Activated CD4-positive, alpha-beta T cell treated with anti-CD3 and anti-CD28 coated beads, Interleukin-2, amount 10 ng/mL, durations not matched to agents 7 days and 5 days (primary cell): Measurements from ENCODE around the gene C1orf21. TPM values are rescaled to one million over a fixed set of nuclear protein-coding genes. Genes with fewer than 3 reads are reported as not detected.

ENCODE experiments used
- CTCF ChIA-PET: fragments of 350-600 bp; sonication (Branson Sonifier 250); formaldehyde crosslinking; loops from one replicate; lab custom pipeline; 2021; ENCODE audit warnings: antibody characterized with exemption; lab: Charles Lee
- POLR2A ChIA-PET: fragments of 350-600 bp; sonication (Branson Sonifier 250); formaldehyde crosslinking; loops from one replicate; lab custom pipeline; 2021; ENCODE audit warnings: antibody characterized with exemption; lab: Charles Lee
- DNase-seq: peaks from one replicate; pipeline ENCODE4 v3.0.0-alpha.2; 2020
- H3K27ac Mint-ChIP-seq: one replicate; pipeline ENCODE4 v1.8.0; 2021; ENCODE audit warnings: mild to moderate bottlenecking, moderate library complexity, mixed read lengths
- H3K27me3 Mint-ChIP-seq: one replicate; pipeline ENCODE4 v1.8.0; 2021; ENCODE audit warnings: mixed read lengths
- H3K36me3 Mint-ChIP-seq: one replicate; pipeline ENCODE4 v1.8.0; 2021; ENCODE audit warnings: low read depth, mixed read lengths
- H3K4me1 Mint-ChIP-seq: one replicate; pipeline ENCODE4 v1.8.0; 2021; ENCODE audit warnings: mixed read lengths
- H3K4me3 Mint-ChIP-seq: one replicate; pipeline ENCODE4 v1.8.0; 2021; ENCODE audit warnings: mild to moderate bottlenecking, moderate library complexity, mixed read lengths
- H3K9me3 Mint-ChIP-seq: one replicate; pipeline ENCODE4 v1.8.0; 2021; ENCODE audit warnings: mixed read lengths
- total RNA-seq, 2 experiments: library from RNA; stranded (reverse); gene quantifications; one replicate each; pipeline ENCODE4 v1.2.3, GENCODE V29; 2021

C1orf21 gene
- total RNA-seq, 2 experiments from 2014 or later = 7.4 to 8.1 TPM

- no peaks in the 10 kb centered on the region for H3K9me3 Mint-ChIP-seq
- peaks cover 6% of the 10 kb centered on the region for H3K27me3 Mint-ChIP-seq
- ChIA-PET POLR2A (no interaction called here), CTCF (no interaction called here)
- H3K27ac Mint-ChIP-seq = no peak overlapping the region
- no peaks in the 10 kb centered on the region for H3K36me3 Mint-ChIP-seq
- no peak for DNase-seq
- H3K4me3 Mint-ChIP-seq = no peak overlapping the region
- H3K4me1 Mint-ChIP-seq = no peaks in the 10 kb centered on the region
Measured at GRCh38 chr1:184531296-184531695, 144.5 kb downstream of the C1orf21 start.

DNA sequence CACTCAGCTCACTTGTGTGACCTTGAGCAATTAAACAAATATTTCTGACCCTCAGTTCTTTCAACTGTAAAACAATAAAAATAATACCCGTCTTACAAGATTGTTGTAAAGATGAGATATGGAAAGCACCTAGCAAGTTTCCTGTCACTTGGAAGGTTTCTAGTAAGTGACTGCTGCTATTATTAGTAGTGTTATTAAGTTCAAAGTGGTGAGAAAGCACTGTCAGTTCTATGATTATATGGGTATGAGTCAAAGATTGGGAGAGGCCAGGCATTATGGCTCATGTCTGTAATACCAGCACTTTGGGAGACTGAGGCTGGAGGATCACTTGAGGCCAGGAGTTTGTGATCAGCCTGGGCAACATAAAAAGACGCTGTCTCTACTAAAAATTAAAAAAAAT, 145.4 kb downstream of the C1orf21 start:
- H3K27me3 Mint-ChIP-seq = peaks cover 6% of the 10 kb centered on the region

DNA sequence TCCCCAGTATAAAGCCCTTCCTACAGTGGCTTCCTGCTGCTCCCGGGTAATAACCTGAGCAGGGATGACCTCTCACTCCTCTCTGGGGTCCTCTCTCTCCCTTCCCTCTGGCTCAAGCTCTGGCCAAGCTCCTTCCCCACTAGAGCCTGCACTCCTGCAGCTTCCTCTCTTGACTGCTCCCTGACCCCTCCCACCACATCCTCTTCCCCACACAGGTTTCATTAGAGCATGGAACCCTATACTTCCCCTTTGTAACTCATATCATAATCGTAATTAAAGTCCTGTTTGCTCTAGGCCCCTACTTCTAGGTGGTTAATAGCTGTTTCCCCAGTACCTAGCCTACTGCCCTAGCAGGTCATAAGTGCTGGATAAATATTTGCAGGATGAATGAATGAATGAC, 146.2 kb downstream of the C1orf21 start:
- Mint-ChIP-seq H3K27me3 (peaks cover 6% of the 10 kb centered on the region), H3K27ac (no peak overlapping the region), H3K4me3 (no peak overlapping the region), H3K36me3 (no peaks in the 10 kb centered on the region), H3K4me1 (no peaks in the 10 kb centered on the region), H3K9me3 (peaks cover 3% of the 10 kb centered on the region)
- POLR2A ChIA-PET = no interaction called here
- DNase-seq = no peak
- CTCF ChIA-PET = no interaction called here

More for the DNA sequence above, 145.4 kb downstream of the C1orf21 start:
- Mint-ChIP-seq H3K36me3 (no peaks in the 10 kb centered on the region), H3K4me1 (no peaks in the 10 kb centered on the region), H3K27ac (no peak overlapping the region), H3K9me3 (peaks cover 2% of the 10 kb centered on the region), H3K4me3 (no peak overlapping the region)
- CTCF ChIA-PET = no interaction called here
- POLR2A ChIA-PET = no interaction called here
- no peak for DNase-seq

GRCh38 chr1:184533915-184534314, 147.1 kb downstream of the C1orf21 start:
- no peaks in the 10 kb centered on the region for H3K4me1 Mint-ChIP-seq
- H3K27me3 Mint-ChIP-seq = peaks cover 3% of the 10 kb centered on the region
- no peak overlapping the region for H3K4me3 Mint-ChIP-seq
- peaks cover 3% of the 10 kb centered on the region for H3K9me3 Mint-ChIP-seq
- no peaks in the 10 kb centered on the region for H3K36me3 Mint-ChIP-seq
- ChIA-PET CTCF (no interaction called here), POLR2A (no interaction called here)
- no peak for DNase-seq
- no peak overlapping the region for H3K27ac Mint-ChIP-seq

DNA sequence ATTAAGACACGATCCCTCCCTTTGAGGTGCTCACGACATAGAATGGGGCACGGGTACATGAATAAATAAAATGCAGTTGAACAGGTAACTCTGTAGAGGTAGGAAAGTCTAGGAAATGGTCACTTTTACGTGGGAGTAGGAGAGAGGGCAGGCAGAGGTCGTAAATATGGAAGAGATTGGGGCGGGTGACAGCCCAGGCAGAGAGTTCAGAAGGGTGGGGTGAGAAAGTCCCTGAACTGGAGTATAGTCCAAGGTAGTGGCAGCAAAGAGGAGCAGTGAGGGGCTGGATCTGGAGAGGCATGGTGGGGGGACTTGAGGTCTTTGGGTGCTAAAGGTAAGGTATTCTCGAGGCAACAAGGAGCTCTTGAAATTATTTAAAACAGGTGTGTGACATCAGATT, 147.9 kb downstream of the C1orf21 start:
- H3K36me3 Mint-ChIP-seq = no peaks in the 10 kb centered on the region
- no peak overlapping the region for H3K4me3 Mint-ChIP-seq
- CTCF ChIA-PET = no interaction called here
- peaks cover 6% of the 10 kb centered on the region for H3K27me3 Mint-ChIP-seq
- POLR2A ChIA-PET = no interaction called here
- DNase-seq = no peak
- no peak overlapping the region for H3K27ac Mint-ChIP-seq
- peaks cover 3% of the 10 kb centered on the region for H3K9me3 Mint-ChIP-seq
- no peaks in the 10 kb centered on the region for H3K4me1 Mint-ChIP-seq

DNA sequence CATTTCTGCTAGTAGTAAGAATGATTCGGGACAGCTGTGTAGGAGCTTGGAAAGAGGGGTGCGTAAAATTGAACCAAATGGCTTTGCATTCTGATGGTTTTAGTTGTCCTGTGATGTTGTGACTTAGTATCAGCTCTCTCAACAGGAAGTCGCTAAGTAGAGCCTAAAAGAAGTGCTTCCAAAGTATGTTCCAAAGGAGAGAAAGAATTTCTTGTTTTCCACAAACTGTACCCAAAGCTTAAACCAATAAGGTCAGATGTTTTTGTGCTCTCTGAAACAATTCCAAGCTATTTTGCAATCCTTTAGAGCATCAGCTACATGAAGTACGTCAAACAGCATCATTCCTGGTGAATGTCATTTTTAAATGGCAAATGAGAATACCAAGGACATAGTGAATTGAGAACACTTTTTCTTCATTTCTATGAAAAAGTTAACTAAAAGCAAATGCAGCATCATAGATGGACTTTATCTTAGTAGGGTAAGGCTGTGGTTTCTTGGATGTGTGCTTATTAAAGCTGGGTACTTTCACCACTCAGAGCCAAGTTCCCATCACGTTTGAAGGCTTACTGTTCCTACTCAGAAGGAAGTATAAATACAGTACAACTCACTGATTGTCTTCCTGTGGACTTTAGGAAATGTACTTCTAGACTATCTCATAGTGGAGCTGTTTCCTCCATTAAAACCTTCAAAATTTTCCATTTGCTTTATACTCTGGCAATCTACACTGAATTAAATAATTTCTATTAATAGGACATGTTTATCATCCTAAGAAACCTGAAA, 148.6 kb downstream of the C1orf21 start:
- H3K4me3 Mint-ChIP-seq = no peak overlapping the region
- no peaks in the 10 kb centered on the region for H3K36me3 Mint-ChIP-seq
- CTCF ChIA-PET = no interaction called here
- H3K9me3 Mint-ChIP-seq = peaks cover 3% of the 10 kb centered on the region
- DNase-seq = no peak
- peaks cover 6% of the 10 kb centered on the region for H3K27me3 Mint-ChIP-seq
- no peaks in the 10 kb centered on the region for H3K4me1 Mint-ChIP-seq
- H3K27ac Mint-ChIP-seq = no peak overlapping the region
- POLR2A ChIA-PET = no interaction called here

DNA sequence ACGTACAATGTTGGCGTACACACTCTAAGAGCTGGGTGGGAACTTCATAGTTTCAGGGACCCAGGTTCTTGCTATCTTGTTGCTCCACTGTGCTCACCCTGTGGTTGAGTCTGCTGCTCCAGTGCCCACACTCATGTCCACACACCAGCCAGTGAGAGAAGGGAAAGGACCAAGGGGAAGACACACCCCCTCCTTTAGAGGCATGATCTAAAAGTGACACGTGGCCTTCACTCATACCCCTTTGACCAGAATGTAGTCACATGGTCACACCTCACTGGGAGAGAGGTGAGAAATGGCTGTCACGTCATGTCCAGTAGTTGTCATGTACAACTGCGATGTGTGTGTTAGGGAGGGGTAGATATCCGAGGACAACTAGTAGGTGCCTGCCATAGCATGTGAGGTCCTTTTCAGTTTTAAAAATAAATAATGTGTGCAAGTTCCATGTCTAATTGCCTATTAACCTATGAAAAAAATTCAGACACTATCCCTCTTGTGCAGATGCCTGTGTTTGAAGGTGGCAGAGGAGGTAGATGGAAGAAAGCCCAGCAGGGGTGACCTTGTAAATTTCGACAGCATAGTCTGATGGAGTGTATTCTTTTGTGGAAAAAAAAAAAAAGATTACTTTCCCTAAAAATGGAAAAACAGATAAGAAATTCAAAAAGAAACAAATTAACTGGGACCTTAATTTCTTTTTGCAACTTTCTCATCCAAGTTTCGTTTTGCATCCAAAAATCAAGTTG, 149.6 kb downstream of the C1orf21 start:
- Mint-ChIP-seq H3K4me1 (no peaks in the 10 kb centered on the region), H3K36me3 (no peaks in the 10 kb centered on the region), H3K27me3 (peaks cover 6% of the 10 kb centered on the region), H3K9me3 (peaks cover 3% of the 10 kb centered on the region), H3K4me3 (no peak overlapping the region), H3K27ac (no peak overlapping the region)
- CTCF ChIA-PET = no interaction called here
- POLR2A ChIA-PET = no interaction called here
- DNase-seq = no peak

- Mint-ChIP-seq H3K27ac (no peak overlapping the region), H3K27me3 (peaks cover 3% of the 10 kb centered on the region), H3K4me3 (no peak overlapping the region), H3K9me3 (peaks cover 3% of the 10 kb centered on the region), H3K4me1 (no peaks in the 10 kb centered on the region), H3K36me3 (no peaks in the 10 kb centered on the region)
- POLR2A ChIA-PET = no interaction called here
- CTCF ChIA-PET = no interaction called here
- DNase-seq = no peak
Measured at GRCh38 chr1:184539580-184539979, 152.8 kb downstream of the C1orf21 start.

GRCh38 chr1:184541537-184542152, 154.8 kb downstream of the C1orf21 start:
- Mint-ChIP-seq H3K27me3 (peaks cover 3% of the 10 kb centered on the region), H3K36me3 (no peaks in the 10 kb centered on the region), H3K4me3 (no peak overlapping the region), H3K27ac (no peak overlapping the region), H3K4me1 (no peaks in the 10 kb centered on the region), H3K9me3 (peaks cover 3% of the 10 kb centered on the region)
- no peak for DNase-seq
- ChIA-PET CTCF (no interaction called here), POLR2A (no interaction called here)

DNA sequence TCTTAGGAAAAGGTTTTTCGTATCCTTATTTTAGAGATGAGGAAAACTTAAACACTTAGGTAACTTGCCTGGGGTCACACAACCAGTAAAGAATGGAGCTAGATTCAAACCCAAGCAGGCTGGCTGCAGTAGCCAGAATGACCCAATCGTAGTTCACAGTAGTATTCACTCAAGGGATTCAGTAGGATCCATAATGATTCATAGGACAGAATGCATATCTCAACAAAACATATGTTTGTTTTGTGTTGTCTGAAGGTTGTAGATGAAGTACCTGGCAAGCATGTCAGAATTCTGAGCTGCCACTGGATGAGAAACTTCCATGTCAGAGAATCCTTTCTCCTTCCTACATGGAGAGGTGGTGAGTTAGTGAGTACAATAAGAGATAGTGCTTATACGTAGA, 155.5 kb downstream of the C1orf21 start:
- H3K9me3 Mint-ChIP-seq = peaks cover under 1% of the 10 kb centered on the region
- CTCF ChIA-PET = no interaction called here
- no peak overlapping the region for H3K4me3 Mint-ChIP-seq
- no peak overlapping the region for H3K27ac Mint-ChIP-seq
- no peaks in the 10 kb centered on the region for H3K36me3 Mint-ChIP-seq
- no peak for DNase-seq
- no peaks in the 10 kb centered on the region for H3K4me1 Mint-ChIP-seq
- POLR2A ChIA-PET = no interaction called here
- peaks cover 3% of the 10 kb centered on the region for H3K27me3 Mint-ChIP-seq

- H3K27me3 Mint-ChIP-seq = no peaks in the 10 kb centered on the region
- H3K4me1 Mint-ChIP-seq = no peaks in the 10 kb centered on the region
- no peaks in the 10 kb centered on the region for H3K36me3 Mint-ChIP-seq
- H3K9me3 Mint-ChIP-seq = no peaks in the 10 kb centered on the region
- no peak overlapping the region for H3K27ac Mint-ChIP-seq
- ChIA-PET POLR2A (no interaction called here), CTCF (no interaction called here)
- DNase-seq = no peak
- H3K4me3 Mint-ChIP-seq = no peak overlapping the region
Measured at GRCh38 chr1:184545601-184546000, 158.8 kb downstream of the C1orf21 start.

- ChIA-PET CTCF (no interaction called here), POLR2A (no interaction called here)
- no peaks in the 10 kb centered on the region for H3K4me1 Mint-ChIP-seq
- H3K27ac Mint-ChIP-seq = no peak overlapping the region
- H3K4me3 Mint-ChIP-seq = no peak overlapping the region
- peaks cover 3% of the 10 kb centered on the region for H3K27me3 Mint-ChIP-seq
- no peak for DNase-seq
- no peaks in the 10 kb centered on the region for H3K36me3 Mint-ChIP-seq
- no peaks in the 10 kb centered on the region for H3K9me3 Mint-ChIP-seq
Measured at GRCh38 chr1:184552446-184552845, 165.6 kb downstream of the C1orf21 start.

- no peak overlapping the region for H3K27ac Mint-ChIP-seq
- POLR2A ChIA-PET = no interaction called here
- H3K4me1 Mint-ChIP-seq = no peaks in the 10 kb centered on the region
- H3K27me3 Mint-ChIP-seq = peaks cover 6% of the 10 kb centered on the region
- no peak overlapping the region for H3K4me3 Mint-ChIP-seq
- H3K9me3 Mint-ChIP-seq = peaks cover 3% of the 10 kb centered on the region
- no peak for DNase-seq
- CTCF ChIA-PET = no interaction called here
- H3K36me3 Mint-ChIP-seq = no peaks in the 10 kb centered on the region
Measured at GRCh38 chr1:184553845-184554244, 167.0 kb downstream of the C1orf21 start.
